Stimulated activated naive CD8-positive, alpha-beta T cell treated with anti-CD3 and anti-CD28 coated beads, Interleukin-15, Interleukin-2, amounts not matched to agents 100 ng/mL and 50 ng/mL, for 24 hours (primary cell): Measurements from ENCODE around the gene DUSP16.
"Not testable (repeated sequence)": the region's sequence is repeated elsewhere in the genome, so short reads cannot be mapped to it uniquely, and the experiment has no call there.

Experiments used
- H3K27ac Mint-ChIP-seq: one replicate; pipeline ENCODE4 v1.8.0; 2021; ENCODE audit warnings: mild to moderate bottlenecking, mixed read lengths
- H3K27me3 Mint-ChIP-seq: one replicate; pipeline ENCODE4 v1.8.0; 2021; ENCODE audit warnings: mixed read lengths
- H3K36me3 Mint-ChIP-seq: one replicate; pipeline ENCODE4 v1.8.0; 2021; ENCODE audit warnings: low read depth, mixed read lengths
- H3K4me1 Mint-ChIP-seq: one replicate; pipeline ENCODE4 v1.8.0; 2021; ENCODE audit warnings: low read depth, mixed read lengths
- H3K4me3 Mint-ChIP-seq: one replicate; pipeline ENCODE4 v1.8.0; 2021; ENCODE audit warnings: mild to moderate bottlenecking, mixed read lengths
- H3K9me3 Mint-ChIP-seq: one replicate; pipeline ENCODE4 v1.8.0; 2021; ENCODE audit warnings: mixed read lengths

Gene DUSP16

DNA sequence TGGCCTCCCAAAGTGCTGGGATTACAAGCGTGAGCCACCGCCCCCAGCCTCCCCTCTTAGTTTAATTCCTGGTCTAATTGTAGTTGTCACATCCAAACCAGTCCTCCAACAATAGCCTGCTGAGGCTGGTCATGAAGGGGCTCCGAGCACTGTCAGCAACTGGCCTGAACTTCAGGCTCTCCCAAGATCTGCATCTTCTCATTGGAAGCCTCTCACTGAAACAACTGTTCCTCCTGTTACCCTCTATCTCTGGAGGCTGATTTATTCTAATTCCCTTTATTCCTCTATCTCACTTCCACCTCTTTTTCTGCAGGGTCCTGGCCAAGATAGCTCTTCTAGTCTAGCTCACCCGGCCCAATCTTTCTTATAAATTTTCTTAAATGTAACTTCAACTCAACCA is 89.4 kb downstream of the DUSP16 start:
- peaks cover 3% of the 10 kb centered on the region for H3K9me3 Mint-ChIP-seq
- H3K27me3 Mint-ChIP-seq = no peaks in the 10 kb centered on the region
- H3K4me1 Mint-ChIP-seq = peaks cover 76% of the 10 kb centered on the region
- peak overlapping the region; percentile 100 for H3K27ac Mint-ChIP-seq
- H3K4me3 Mint-ChIP-seq = no peak overlapping the region
- H3K36me3 Mint-ChIP-seq = peaks cover 83% of the 10 kb centered on the region

DNA sequence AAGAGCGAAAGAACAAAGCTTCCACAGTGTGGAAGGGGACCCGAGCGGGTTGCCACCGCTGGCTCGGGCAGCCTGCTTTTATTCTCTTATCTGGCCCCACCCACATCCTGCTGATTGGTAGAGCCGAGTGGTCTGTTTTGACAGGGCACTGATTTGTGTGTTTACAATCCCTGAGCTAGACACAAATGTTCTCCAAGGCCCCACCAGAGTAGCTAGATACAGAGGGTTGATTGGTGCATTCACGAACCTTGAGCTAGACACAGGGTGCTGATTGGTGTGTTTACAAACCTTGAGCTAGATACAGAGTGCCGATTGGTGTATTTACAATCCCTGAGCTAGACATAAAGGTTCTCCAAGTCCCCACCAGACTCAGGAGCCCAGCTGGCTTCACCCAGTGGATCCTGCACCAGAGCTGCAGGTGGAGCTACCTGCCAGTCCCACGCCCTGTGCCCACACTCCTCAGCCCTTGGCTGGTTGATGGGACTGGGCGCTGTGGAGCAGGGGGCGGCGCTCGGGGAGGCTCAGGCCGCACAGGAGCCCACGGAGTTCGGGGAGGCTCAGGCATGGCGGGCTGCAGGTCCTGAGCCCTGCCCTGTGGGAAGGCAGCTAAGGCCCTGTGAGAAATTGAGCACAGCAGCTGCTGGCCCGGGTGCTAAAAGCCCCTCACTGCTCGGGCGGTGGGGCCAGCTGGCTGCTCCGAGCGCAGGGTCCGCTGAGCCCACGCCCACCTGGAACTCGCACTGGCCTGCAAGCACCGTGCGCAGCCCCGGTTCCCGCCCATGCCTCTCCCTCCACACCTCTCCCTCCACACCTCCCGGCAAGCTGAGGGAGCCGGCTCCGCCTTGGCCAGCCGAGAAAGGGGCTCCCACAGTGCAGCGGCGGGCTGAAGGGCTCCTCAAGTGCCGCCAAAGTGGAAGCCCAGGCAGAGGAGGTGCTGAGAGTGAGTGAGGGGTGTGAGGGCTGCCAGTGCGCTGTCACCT is 90.4 kb downstream of the DUSP16 start:
- not testable (repeated sequence) for H3K4me3 Mint-ChIP-seq, H3K27me3 Mint-ChIP-seq, H3K9me3 Mint-ChIP-seq, H3K27ac Mint-ChIP-seq
- Mint-ChIP-seq H3K36me3 (peaks cover 83% of the 10 kb centered on the region), H3K4me1 (peaks cover 81% of the 10 kb centered on the region)

GRCh38 chr12:12470751-12471306 is 91.8 kb downstream of the DUSP16 start:
- H3K4me1 Mint-ChIP-seq = peaks cover 85% of the 10 kb centered on the region
- no peaks in the 10 kb centered on the region for H3K27me3 Mint-ChIP-seq
- no peak overlapping the region for H3K4me3 Mint-ChIP-seq
- peaks cover 3% of the 10 kb centered on the region for H3K9me3 Mint-ChIP-seq
- H3K27ac Mint-ChIP-seq = peak overlapping the region; percentile 6
- H3K36me3 Mint-ChIP-seq = peaks cover 79% of the 10 kb centered on the region

- H3K27me3 Mint-ChIP-seq = no peaks in the 10 kb centered on the region
- H3K4me3 Mint-ChIP-seq = no peak overlapping the region
- H3K4me1 Mint-ChIP-seq = peaks cover 85% of the 10 kb centered on the region
- H3K36me3 Mint-ChIP-seq = peaks cover 75% of the 10 kb centered on the region
- peak overlapping the region; percentile 26 for H3K27ac Mint-ChIP-seq
- peaks cover 3% of the 10 kb centered on the region for H3K9me3 Mint-ChIP-seq
Observed at GRCh38 chr12:12469386-12469785, 93.3 kb downstream of the DUSP16 start.

DNA sequence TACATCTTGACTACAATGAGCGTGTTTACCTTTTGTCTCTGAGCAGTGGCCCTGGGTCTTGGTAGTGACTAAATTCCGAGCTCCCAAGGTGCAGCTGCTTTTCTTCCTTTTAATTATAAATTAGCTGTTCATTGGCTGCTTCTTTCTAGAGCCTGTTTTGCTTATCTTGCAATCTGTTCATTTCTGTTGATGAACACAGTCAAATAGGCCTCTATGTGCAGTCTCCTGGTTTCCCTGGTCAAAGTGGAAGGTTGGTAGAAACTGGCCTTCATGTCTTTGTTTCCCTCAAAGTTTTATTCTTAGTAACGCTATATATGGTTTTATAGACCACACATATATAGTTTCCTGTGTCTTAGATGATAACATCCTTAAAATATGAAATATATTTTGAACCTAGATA is 94.1 kb downstream of the DUSP16 start:
- peaks cover 72% of the 10 kb centered on the region for H3K36me3 Mint-ChIP-seq
- H3K4me1 Mint-ChIP-seq = peaks cover 81% of the 10 kb centered on the region
- peak overlapping the region; percentile 93 for H3K27ac Mint-ChIP-seq
- H3K27me3 Mint-ChIP-seq = no peaks in the 10 kb centered on the region
- H3K4me3 Mint-ChIP-seq = peak overlapping the region; percentile 38
- H3K9me3 Mint-ChIP-seq = peaks cover 3% of the 10 kb centered on the region

DNA sequence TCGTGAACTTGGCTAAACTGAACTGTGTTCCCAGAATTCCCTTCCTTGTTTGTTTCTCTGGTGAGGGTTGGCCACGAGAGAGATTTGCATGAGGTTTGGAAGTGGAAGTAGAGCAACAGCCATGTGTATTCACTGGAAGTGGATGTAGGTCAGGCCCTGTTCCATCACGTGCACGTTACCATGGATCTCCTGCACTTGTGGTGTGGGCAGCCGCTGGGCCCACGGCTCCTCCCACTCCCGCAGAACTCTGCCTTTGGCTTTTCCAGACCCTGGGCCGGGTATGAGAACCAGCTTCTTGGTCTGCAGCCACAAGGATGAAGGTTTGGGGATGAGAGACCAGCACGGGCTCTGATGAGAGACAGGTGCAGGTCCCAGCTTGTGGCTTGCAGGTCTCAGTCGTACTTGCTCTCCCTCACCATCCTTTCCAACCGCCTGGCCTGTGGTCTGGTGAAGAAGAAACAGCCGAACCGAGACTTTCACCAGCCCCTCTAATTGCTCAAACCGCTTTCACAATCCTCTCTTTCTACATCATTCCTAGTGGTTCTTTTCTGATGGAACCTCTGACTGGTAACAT is 94.9 kb downstream of the DUSP16 start:
- H3K27ac Mint-ChIP-seq = peak overlapping the region; percentile 93
- peak overlapping the region; percentile 15 for H3K4me3 Mint-ChIP-seq
- no peaks in the 10 kb centered on the region for H3K27me3 Mint-ChIP-seq
- peaks cover 83% of the 10 kb centered on the region for H3K4me1 Mint-ChIP-seq
- peaks cover 3% of the 10 kb centered on the region for H3K9me3 Mint-ChIP-seq
- peaks cover 66% of the 10 kb centered on the region for H3K36me3 Mint-ChIP-seq

DNA sequence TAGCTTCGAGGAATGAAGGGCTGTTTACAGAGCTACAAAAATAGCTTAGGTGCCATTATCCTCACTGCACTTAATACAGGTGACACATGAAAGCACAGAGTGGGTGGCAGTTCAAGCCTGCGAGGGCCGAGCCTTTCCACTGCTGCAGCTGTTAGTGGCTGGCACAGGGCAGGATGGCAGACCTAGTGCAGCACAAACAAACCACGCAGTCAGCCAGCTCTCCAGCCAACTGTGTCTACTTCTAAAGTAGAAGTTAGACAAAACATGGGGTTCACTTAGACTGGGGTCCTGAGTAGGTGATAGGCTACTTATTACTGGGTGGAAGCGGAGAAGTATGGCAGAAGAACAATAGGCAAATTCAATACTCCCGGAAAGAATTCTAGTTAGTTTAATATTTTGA is 95.4 kb downstream of the DUSP16 start:
- H3K4me3 Mint-ChIP-seq = peak overlapping the region; percentile 15
- H3K27me3 Mint-ChIP-seq = no peaks in the 10 kb centered on the region
- peaks cover 86% of the 10 kb centered on the region for H3K4me1 Mint-ChIP-seq
- peak overlapping the region; percentile 93 for H3K27ac Mint-ChIP-seq
- H3K9me3 Mint-ChIP-seq = peaks cover 3% of the 10 kb centered on the region
- peaks cover 66% of the 10 kb centered on the region for H3K36me3 Mint-ChIP-seq

DNA sequence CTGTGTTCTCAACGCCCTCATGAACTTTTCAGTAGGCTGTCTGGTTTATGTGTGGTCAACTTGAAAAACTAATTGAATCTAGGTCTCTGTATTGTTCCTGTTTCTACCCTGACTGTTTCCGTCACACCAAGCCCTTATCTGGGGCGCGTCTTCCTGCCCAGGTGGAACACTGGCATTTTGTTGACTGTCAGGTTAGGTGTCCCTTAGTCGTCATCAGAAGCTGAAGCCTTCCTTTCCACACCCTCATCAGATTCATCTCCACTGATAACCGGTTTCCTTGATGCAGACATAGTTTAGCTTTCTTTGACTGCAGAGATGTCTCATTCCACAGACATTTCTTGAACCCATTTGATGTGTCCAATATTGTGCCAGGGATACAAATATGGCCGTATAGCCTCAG is 96.5 kb downstream of the DUSP16 start:
- Mint-ChIP-seq H3K9me3 (peaks cover 3% of the 10 kb centered on the region), H3K4me3 (peak overlapping the region; percentile 51), H3K36me3 (peaks cover 60% of the 10 kb centered on the region), H3K4me1 (peaks cover 91% of the 10 kb centered on the region), H3K27ac (peak overlapping the region; percentile 91), H3K27me3 (no peaks in the 10 kb centered on the region)

DNA sequence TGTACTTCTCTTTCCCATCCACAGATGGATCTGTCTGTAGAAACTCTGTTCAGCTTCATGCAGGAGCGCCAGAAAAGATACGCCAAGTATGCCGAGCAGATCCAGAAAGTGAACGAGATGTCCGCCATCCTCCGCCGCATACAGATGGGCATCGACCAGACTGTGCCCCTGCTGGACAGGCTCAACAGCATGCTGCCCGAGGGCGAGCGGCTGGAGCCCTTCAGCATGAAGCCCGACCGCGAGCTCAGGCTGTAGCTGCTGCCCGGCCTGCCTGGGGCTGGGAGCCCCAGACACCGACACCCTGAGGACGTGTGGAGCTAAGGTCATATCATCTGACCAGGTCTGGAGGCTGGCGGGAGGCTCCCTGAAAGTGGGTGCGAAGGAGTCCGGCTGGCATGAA is 97.1 kb downstream of the DUSP16 start:
- Mint-ChIP-seq H3K4me3 (no peak overlapping the region), H3K27ac (peak overlapping the region; percentile 39), H3K9me3 (peaks cover 3% of the 10 kb centered on the region), H3K36me3 (peaks cover 54% of the 10 kb centered on the region), H3K27me3 (no peaks in the 10 kb centered on the region), H3K4me1 (peaks cover 91% of the 10 kb centered on the region)

DNA sequence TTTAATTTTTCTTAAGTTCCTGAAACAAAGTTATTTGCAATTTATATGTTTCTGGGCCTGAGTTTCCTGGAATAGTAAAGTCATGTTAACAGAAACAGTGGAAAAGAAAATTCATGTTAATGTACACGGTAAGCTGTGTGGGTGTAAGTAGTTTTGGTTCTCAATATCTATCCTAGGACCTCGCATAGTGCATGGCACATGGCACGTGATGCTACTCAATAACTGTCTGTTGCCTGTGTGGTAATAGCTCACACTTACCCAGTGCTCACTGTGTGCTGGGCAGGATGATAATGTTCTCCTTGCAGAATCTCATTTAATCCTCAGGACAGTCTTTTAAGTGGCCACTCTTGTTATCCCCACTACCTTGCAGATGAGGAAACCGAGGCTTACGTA is 100.7 kb downstream of the DUSP16 start:
- H3K9me3 Mint-ChIP-seq = no peaks in the 10 kb centered on the region
- peak overlapping the region; percentile 95 for H3K27ac Mint-ChIP-seq
- H3K4me1 Mint-ChIP-seq = peaks cover 76% of the 10 kb centered on the region
- H3K36me3 Mint-ChIP-seq = peaks cover 25% of the 10 kb centered on the region
- H3K27me3 Mint-ChIP-seq = no peaks in the 10 kb centered on the region
- H3K4me3 Mint-ChIP-seq = no peak overlapping the region

DNA sequence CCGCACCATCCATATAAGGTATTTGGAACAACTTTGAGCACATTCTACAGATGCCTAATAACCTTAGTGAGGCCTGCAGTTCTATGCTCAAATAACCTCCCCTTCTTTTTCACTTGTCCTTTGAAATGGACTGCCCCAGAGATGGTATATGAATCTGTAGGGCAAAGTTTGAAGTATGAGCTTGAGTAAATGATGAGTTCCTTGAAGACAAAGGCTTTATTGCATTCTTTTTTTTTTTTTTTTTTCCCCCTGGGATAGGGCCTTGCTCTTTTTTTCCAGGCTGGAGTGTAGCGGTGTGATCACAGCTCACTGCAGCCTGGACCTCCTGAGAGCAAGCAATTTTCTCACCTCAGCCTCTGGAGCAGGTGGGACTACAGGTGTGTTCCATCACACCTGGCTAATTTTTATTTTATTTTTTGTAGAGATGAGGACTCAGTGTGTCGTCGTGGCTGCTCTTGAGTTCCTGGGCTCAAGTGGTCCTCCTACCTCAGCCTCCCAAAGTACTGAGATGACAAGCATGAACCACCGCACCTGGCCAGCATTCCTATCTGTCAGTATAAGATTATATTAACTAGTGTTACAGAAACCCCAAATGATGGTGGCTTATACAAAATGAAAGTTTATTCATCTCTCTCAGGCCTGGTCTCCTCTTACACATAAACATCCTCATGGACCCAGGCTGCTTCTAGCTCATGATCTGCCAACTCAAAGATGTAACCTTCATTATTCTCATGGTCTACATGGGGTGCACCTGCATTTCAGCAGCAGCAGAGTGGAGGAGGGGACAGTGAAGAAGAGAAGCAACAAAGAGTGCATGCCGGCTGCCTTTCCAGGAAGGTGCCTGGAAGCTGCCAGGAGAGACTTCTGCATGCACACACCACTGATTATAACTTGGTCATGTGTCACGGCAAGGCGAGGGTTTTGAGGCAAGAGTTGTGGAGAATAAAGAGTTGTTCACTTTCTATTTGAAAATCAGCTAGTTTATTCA is 101.4 kb downstream of the DUSP16 start:
- Mint-ChIP-seq H3K9me3 (no peaks in the 10 kb centered on the region), H3K27ac (peak overlapping the region; percentile 95), H3K4me1 (peaks cover 75% of the 10 kb centered on the region), H3K4me3 (peak overlapping the region; percentile 60), H3K27me3 (no peaks in the 10 kb centered on the region), H3K36me3 (peaks cover 25% of the 10 kb centered on the region)

DNA sequence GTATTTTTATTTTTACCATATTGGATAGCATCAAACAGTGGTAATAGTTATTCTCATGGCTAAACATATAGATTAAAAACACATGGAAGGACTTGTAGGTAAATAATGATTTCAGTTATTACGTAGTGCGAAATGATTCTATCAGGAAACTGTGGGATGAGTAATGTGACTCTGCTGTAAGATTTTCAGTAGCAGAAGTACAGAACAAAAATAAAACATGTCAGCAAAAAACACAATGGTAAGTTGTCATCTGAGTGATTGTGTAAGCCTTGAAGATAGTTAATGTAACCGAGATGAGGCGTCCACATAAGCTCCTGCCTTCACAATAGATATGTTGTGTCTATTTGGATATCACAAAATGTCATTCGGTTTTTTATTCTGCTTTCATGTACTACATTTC is 106.0 kb downstream of the DUSP16 start:
- Mint-ChIP-seq H3K27ac (peak overlapping the region; percentile 43), H3K36me3 (peaks cover 12% of the 10 kb centered on the region), H3K27me3 (no peaks in the 10 kb centered on the region), H3K9me3 (no peaks in the 10 kb centered on the region), H3K4me3 (no peak overlapping the region), H3K4me1 (peaks cover 36% of the 10 kb centered on the region)

DNA sequence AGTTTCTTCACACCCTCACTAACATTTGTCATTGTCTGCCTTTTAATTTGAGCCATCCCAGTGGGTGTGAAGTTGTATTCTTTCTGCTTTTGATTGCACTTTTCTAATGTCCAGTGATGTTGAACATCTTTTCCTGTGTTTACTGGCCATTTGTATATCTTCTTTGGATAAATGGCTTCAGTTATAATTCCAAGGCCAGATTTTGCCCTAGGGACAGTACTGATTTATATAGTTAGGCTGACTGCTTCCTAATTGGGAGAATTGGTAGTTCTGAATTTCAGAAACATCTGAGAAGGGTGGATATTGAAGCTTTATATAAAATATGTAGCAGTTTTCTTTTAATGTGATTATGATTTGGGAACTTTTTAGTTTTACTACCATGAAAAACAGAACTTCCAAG is 108.3 kb downstream of the DUSP16 start:
- Mint-ChIP-seq H3K4me1 (peaks cover 17% of the 10 kb centered on the region), H3K36me3 (peaks cover 20% of the 10 kb centered on the region), H3K27me3 (no peaks in the 10 kb centered on the region), H3K9me3 (no peaks in the 10 kb centered on the region), H3K27ac (no peak overlapping the region), H3K4me3 (no peak overlapping the region)

DNA sequence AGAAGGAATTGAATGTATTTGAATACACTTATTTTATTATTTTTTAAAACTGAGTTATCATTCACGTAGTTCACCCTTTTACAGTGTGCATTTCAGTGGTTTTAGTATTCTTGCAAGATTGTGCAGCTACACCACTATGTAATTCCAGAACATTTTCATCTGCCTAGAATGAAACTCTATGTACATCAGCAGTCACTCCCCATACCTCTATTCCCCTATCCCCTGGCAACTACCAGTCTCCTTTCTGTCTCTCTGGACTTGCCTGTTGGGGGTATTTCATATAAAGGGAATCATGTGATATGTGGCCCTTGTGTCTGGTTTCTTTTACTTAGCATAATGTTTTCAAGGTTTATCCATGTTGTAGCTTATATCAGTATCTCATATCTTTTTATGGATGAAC is 109.0 kb downstream of the DUSP16 start:
- Mint-ChIP-seq H3K4me3 (no peak overlapping the region), H3K36me3 (peaks cover 20% of the 10 kb centered on the region), H3K27me3 (no peaks in the 10 kb centered on the region), H3K4me1 (peaks cover 17% of the 10 kb centered on the region), H3K27ac (no peak overlapping the region), H3K9me3 (no peaks in the 10 kb centered on the region)
